ENCODE results near the gene CLDN8.

CLDN8 gene

GRCh38 chr21:30200000-30200399 lies 15.9 kb downstream of the CLDN8 start:
- TF ChIP-seq MYC (IDR thresholded peaks at IDR 0.05; ENCODE audit: low read depth, low read length) (no peak), POLR2A (IDR thresholded peaks at IDR 0.05; ENCODE audit: extremely low read depth, insufficient read length) (no peak), MAX (IDR thresholded peaks at IDR 0.05; ENCODE audit: low read depth, low read length) (no peak)
- TF ChIP-seq, protein P1, sequence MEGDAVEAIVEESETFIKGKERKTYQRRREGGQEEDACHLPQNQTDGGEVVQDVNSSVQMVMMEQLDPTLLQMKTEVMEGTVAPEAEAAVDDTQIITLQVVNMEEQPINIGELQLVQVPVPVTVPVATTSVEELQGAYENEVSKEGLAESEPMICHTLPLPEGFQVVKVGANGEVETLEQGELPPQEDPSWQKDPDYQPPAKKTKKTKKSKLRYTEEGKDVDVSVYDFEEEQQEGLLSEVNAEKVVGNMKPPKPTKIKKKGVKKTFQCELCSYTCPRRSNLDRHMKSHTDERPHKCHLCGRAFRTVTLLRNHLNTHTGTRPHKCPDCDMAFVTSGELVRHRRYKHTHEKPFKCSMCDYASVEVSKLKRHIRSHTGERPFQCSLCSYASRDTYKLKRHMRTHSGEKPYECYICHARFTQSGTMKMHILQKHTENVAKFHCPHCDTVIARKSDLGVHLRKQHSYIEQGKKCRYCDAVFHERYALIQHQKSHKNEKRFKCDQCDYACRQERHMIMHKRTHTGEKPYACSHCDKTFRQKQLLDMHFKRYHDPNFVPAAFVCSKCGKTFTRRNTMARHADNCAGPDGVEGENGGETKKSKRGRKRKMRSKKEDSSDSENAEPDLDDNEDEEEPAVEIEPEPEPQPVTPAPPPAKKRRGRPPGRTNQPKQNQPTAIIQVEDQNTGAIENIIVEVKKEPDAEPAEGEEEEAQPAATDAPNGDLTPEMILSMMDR (IDR thresholded peaks at IDR 0.05; ENCODE audit: low read depth, low read length) = no peak
- H3K4me3 ChIP-seq (ENCODE audit: low read depth, low read length) = no peak overlapping the region
- DNase-seq (ENCODE audit: low read depth) = no peak

DNA sequence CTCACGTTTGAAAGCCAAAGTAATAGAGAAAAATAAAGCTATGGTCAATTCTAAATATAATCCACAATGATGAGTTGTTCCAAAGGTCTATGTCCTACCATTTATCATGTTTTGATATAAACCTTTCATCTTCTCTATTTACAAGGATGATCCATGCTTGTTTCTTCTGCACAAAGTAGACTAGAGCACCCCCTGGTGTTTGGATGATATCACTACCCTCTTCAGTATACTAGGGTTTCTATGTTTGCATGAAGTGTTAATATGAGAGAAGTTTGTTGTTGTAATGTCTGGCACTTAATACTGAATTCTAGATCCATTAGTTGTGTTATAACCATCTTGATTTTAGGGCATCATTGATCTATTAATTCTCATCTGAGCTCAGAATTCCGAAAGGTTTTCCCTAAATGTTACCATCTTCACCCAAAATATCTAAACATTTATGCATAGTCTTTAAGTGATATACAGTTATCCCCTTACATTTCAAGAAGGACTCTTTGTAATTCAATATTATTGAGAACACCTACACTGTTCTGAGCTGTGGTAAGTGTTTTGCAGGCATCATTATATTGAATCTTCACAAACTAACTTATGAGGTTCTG lies 21.1 kb downstream of the CLDN8 start:
- no peak for TF ChIP-seq MYC (IDR thresholded peaks at IDR 0.05; ENCODE audit: low read depth, low read length)
- TF ChIP-seq, protein P1 (IDR thresholded peaks at IDR 0.05; ENCODE audit: low read depth, low read length) = peak; percentile 49
- DNase-seq (ENCODE audit: low read depth) = peak; percentile 59
- H3K4me3 ChIP-seq (ENCODE audit: low read depth, low read length) = no peak overlapping the region

DNA sequence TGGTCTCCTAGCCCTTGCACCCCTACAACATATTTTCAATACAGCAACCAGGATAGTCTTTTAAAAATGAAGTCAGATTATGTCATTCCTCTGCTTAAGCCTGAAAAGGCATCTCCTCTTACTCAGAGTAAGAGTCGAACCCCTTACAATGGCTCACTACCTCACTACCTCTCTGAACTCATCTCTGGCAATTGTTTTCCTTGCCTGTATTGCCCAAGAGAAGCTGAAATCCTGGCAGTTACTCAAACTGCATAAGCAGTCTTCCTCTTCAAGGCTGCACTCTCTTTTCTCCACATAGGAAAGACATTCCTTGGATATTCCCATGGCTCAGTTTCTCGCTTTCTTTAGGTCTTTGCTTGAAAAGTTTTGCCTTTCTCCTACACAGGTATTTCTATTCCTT lies 22.7 kb downstream of the CLDN8 start:
- no peak for DNase-seq (ENCODE audit: low read depth)
- H3K4me3 ChIP-seq (ENCODE audit: low read depth, low read length) = no peak overlapping the region
- TF ChIP-seq MAX (IDR thresholded peaks at IDR 0.05; ENCODE audit: low read depth, low read length) (no peak), POLR2A (IDR thresholded peaks at IDR 0.05; ENCODE audit: extremely low read depth, insufficient read length) (no peak), MYC (IDR thresholded peaks at IDR 0.05; ENCODE audit: low read depth, low read length) (no peak)
- TF ChIP-seq, protein P1 (IDR thresholded peaks at IDR 0.05; ENCODE audit: low read depth, low read length) = no peak

DNA sequence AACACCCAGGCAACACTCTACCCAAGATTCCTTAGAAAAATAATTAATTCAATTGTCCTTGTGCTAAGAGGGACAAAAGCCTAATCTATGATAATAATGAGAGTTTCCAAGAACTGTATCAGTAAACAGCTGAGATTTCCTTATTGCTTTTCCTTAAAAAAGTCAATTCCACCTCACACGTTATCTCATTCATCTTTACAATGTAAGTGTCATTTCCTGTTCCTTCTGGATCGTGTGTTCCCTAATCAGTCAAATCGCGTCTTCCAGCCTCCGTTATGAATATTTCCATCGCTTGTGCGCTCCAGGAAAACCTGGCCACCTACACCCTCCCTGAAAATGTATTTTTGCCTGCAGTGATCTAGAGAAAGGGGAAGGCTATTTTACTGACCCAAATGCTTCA lies 25.3 kb downstream of the CLDN8 start:
- no peak for TF ChIP-seq POLR2A (IDR thresholded peaks at IDR 0.05; ENCODE audit: extremely low read depth, insufficient read length)
- no peak overlapping the region for H3K4me3 ChIP-seq (ENCODE audit: low read depth, low read length)
- no peak for DNase-seq (ENCODE audit: low read depth)

- DNase-seq (ENCODE audit: low read depth) = no peak
- TF ChIP-seq POLR2A (IDR thresholded peaks at IDR 0.05; ENCODE audit: extremely low read depth, insufficient read length) = no peak
- no peak overlapping the region for H3K4me3 ChIP-seq (ENCODE audit: low read depth, low read length)
These were observed 26.1 kb downstream of the CLDN8 start for GRCh38 chr21:30189773-30190172.

GRCh38 chr21:30186242-30186641 lies 29.7 kb downstream of the CLDN8 start:
- DNase-seq (ENCODE audit: low read depth) = no peak
- no peak overlapping the region for H3K4me3 ChIP-seq (ENCODE audit: low read depth, low read length)
- TF ChIP-seq POLR2A (IDR thresholded peaks at IDR 0.05; ENCODE audit: extremely low read depth, insufficient read length) (no peak), MYC (IDR thresholded peaks at IDR 0.05; ENCODE audit: low read depth, low read length) (no peak), MAX (IDR thresholded peaks at IDR 0.05; ENCODE audit: low read depth, low read length) (no peak)
- TF ChIP-seq, protein P1 (IDR thresholded peaks at IDR 0.05; ENCODE audit: low read depth, low read length) = no peak

DNA sequence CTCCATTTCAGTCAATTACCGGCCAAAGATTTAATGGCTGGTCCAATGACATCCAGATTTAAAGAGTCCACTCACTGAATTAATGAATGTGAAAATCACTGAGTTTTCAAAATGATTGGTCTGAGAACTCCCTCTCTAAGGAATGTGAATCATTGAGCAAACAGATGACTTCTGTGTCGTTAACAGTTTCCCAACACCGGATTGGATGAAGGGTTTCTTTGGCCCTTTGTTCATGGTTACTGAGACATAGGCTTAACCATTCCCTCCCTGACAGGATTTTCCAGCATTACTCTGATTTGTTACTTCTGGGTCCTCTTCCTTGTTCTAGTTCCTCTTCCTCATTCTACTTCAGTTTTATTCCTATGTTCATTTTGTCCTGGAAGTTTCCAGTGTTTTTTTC lies 47.8 kb downstream of the CLDN8 start:
- TF ChIP-seq, protein P1 (IDR thresholded peaks at IDR 0.05; ENCODE audit: low read depth, low read length) = no peak
- no peak for TF ChIP-seq POLR2A (IDR thresholded peaks at IDR 0.05; ENCODE audit: extremely low read depth, insufficient read length)
- TF ChIP-seq MYC (IDR thresholded peaks at IDR 0.05; ENCODE audit: low read depth, low read length) = no peak
- TF ChIP-seq MAX (IDR thresholded peaks at IDR 0.05; ENCODE audit: low read depth, low read length) = no peak
- DNase-seq (ENCODE audit: low read depth) = no peak
- no peak overlapping the region for H3K4me3 ChIP-seq (ENCODE audit: low read depth, low read length)
